Measurements from ENCODE around the gene KCTD16. TPM values are rescaled to one million over a fixed set of nuclear protein-coding genes. Genes with fewer than 3 reads are reported as not detected.

KCTD16 gene
- total RNA-seq, 2 experiments from 2014 or later: 0.19 to 0.32 TPM

GRCh38 chr5:144385597-144385996 lies 214.9 kb downstream of the KCTD16 start:
- POLR2A ChIA-PET: interaction anchor here (0.6 to 1.2 kb wide), 3 partner anchors 17 to 319 kb away, joined by 3 to 4 read pairs (median 3); no protein-coding TSS in a partner anchor
- no peaks in the 10 kb centered on the region for H3K9me3 ChIP-seq (ENCODE audit: low read length)
- H4K20me1 ChIP-seq (ENCODE audit: insufficient read depth, low read length): no peaks in the 10 kb centered on the region
- no peak overlapping the region for H3K27ac ChIP-seq (ENCODE audit: low read depth, low read length, poor library complexity, severe bottlenecking)
- H3K36me3 ChIP-seq (ENCODE audit: insufficient read depth, low read length): no peaks in the 10 kb centered on the region
- no peak overlapping the region for H3K4me2 ChIP-seq (ENCODE audit: low read length)
- H2AFZ ChIP-seq (ENCODE audit: low read length): no peak overlapping the region
- TF ChIP-seq CTCF (conservative IDR thresholded peaks at IDR 0.05; ENCODE audit: low read length) (no peak), EZH2phosphoT487 (IDR thresholded peaks at IDR 0.05; ENCODE audit: borderline replicate concordance, low read depth, low read length) (no peak)
- no peaks in the 10 kb centered on the region for H3K4me1 ChIP-seq (ENCODE audit: insufficient read depth, low read length, poor library complexity, severe bottlenecking)
- CTCF ChIA-PET (ENCODE audit: unreplicated experiment): no interaction called here
- no peaks in the 10 kb centered on the region for H3K79me2 ChIP-seq (ENCODE audit: insufficient read depth, low read depth, low read length)
- intact Hi-C loops (cut with micrococcal nuclease; ENCODE audit: unreplicated experiment): no loop called here
- H3K9me2 ChIP-seq (ENCODE audit: insufficient read depth, low read length): no peaks in the 10 kb centered on the region
- BruUV-seq (replicated peaks): no TSS peak
- no peak overlapping the region for H3K4me3 ChIP-seq (ENCODE audit: low read depth, low read length, poor library complexity, severe bottlenecking)
- no peak for DNase-seq (ENCODE audit: low spot score)

DNA sequence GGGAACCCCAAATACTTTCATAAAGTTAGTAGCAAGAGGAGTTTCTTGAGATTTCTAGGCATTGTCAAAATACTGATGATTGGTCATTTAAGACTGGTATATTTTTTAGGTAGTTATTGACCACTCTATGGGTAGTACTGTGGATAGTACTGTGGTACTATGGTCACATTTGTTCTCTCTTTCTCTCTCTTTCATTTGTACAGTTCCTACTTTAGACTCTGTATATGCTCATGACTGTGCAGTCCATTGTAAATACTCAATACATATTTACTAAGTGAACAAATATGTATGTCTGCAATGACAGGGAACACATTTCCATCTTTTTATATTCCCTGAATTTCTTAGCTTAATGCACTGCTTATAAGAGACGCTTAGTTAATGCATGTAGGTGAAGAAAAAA lies 215.6 kb downstream of the KCTD16 start:
- no peak for TF ChIP-seq EZH2phosphoT487 (IDR thresholded peaks at IDR 0.05; ENCODE audit: borderline replicate concordance, low read depth, low read length)
- no peak for TF ChIP-seq CTCF (conservative IDR thresholded peaks at IDR 0.05; ENCODE audit: low read length)
- H3K9me2 ChIP-seq (ENCODE audit: insufficient read depth, low read length): no peaks in the 10 kb centered on the region
- intact Hi-C loops (cut with micrococcal nuclease; ENCODE audit: unreplicated experiment): no loop called here
- H2AFZ ChIP-seq (ENCODE audit: low read length): no peak overlapping the region
- no peaks in the 10 kb centered on the region for H4K20me1 ChIP-seq (ENCODE audit: insufficient read depth, low read length)
- ChIA-PET CTCF (ENCODE audit: unreplicated experiment) (no interaction called here), POLR2A (interaction anchor here (0.6 to 1.2 kb wide), 3 partner anchors 17 to 318 kb away, joined by 3 to 4 read pairs (median 3); no protein-coding TSS in a partner anchor)
- no peak overlapping the region for H3K4me2 ChIP-seq (ENCODE audit: low read length)
- no TSS peak for BruUV-seq (replicated peaks)
- H3K27ac ChIP-seq (ENCODE audit: low read depth, low read length, poor library complexity, severe bottlenecking): no peak overlapping the region
- no peaks in the 10 kb centered on the region for H3K4me1 ChIP-seq (ENCODE audit: insufficient read depth, low read length, poor library complexity, severe bottlenecking)
- H3K4me3 ChIP-seq (ENCODE audit: low read depth, low read length, poor library complexity, severe bottlenecking): no peak overlapping the region
- H3K79me2 ChIP-seq (ENCODE audit: insufficient read depth, low read depth, low read length): no peaks in the 10 kb centered on the region
- no peaks in the 10 kb centered on the region for H3K36me3 ChIP-seq (ENCODE audit: insufficient read depth, low read length)
- no peaks in the 10 kb centered on the region for H3K9me3 ChIP-seq (ENCODE audit: low read length)
- DNase-seq (ENCODE audit: low spot score): no peak

DNA sequence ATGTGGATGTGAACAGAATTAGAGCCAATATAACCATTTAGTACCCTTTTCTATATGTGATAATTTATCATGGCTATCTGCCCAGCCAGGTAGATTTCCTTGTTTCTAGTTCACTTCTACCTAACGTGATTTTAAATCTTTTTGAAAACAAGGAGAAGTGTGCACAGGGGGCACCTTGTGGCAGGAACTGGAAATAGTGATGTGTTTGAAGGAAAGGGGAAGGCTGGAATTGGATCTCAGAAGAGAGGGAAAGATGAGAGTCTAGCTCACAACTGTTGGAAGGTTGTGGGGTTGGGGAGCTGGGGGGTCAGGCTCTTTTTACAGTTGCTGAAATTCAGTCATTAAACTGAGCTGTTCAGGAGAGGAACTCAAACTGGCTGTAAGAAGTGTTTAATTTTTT lies 219.5 kb downstream of the KCTD16 start:
- no peaks in the 10 kb centered on the region for H3K9me2 ChIP-seq (ENCODE audit: insufficient read depth, low read length)
- H4K20me1 ChIP-seq (ENCODE audit: insufficient read depth, low read length): no peaks in the 10 kb centered on the region
- ChIA-PET CTCF (ENCODE audit: unreplicated experiment) (no interaction called here), POLR2A (no interaction called here)
- H3K4me3 ChIP-seq (ENCODE audit: low read depth, low read length, poor library complexity, severe bottlenecking): no peak overlapping the region
- no peaks in the 10 kb centered on the region for H3K79me2 ChIP-seq (ENCODE audit: insufficient read depth, low read depth, low read length)
- no peak for DNase-seq (ENCODE audit: low spot score)
- no peaks in the 10 kb centered on the region for H3K9me3 ChIP-seq (ENCODE audit: low read length)
- no peak overlapping the region for H2AFZ ChIP-seq (ENCODE audit: low read length)
- intact Hi-C loops (cut with micrococcal nuclease; ENCODE audit: unreplicated experiment): no loop called here
- H3K4me1 ChIP-seq (ENCODE audit: insufficient read depth, low read length, poor library complexity, severe bottlenecking): no peaks in the 10 kb centered on the region
- H3K4me2 ChIP-seq (ENCODE audit: low read length): no peak overlapping the region
- no TSS peak for BruUV-seq (replicated peaks)
- no peaks in the 10 kb centered on the region for H3K36me3 ChIP-seq (ENCODE audit: insufficient read depth, low read length)
- H3K27ac ChIP-seq (ENCODE audit: low read depth, low read length, poor library complexity, severe bottlenecking): no peak overlapping the region
- TF ChIP-seq CTCF (conservative IDR thresholded peaks at IDR 0.05; ENCODE audit: low read length) (0 out of 2 replicates have a peak, but pooled peaks have one; percentile 17), EZH2phosphoT487 (IDR thresholded peaks at IDR 0.05; ENCODE audit: borderline replicate concordance, low read depth, low read length) (no peak)

Data from OCI-LY7 (cell line).